ENCODE measurements around the gene TEX19.
"Not testable (repeated sequence)": the region's sequence is repeated elsewhere in the genome, so short reads cannot be mapped to it uniquely, and the experiment has no call there.

The TEX19 gene

DNA sequence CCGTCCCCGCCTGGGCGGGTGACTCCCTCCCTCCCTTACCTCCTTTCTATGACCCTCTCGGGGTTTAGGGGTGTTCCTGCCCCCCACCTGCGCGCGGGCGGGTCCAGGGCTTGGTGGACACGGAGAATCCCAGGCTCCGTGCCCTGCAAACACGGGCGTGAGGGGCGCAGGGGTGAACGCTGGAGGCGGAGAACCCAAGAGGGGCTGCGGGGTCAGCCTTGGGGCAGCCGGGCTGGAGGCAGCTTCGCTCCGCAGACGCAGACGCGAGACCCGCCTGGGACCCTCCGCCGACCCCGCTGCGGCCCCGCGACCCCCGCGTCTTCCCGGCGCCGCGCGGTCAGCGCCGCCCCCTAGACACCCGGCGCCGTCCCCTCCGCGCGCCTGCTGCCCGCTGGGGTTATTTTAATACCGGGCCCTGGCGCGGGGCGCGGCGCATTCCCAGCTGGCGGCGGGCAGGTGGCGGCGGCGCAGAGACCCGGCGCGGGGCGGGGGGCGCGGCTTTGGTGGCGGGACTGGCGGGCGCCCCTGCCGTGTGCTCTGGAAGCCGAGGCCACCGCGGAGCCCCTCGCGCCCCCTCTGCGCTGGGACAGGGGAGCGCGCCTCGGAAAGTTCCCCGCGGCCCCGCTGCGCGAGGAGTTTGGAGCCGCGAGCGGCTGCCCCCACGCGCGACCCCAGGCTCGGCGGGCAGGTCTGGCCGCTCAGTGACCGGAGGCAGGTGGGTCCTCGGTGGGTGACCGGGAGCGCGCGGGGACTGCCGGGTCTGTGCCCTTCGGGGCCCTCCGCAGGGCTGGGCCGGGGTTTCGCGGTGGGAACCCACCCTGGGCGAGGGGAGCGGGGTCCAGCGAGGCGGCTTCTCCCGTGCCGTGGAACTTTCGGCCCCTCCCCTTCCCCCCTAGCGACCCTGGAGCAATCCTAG lies 12.5 kb downstream of the TEX19 start, which contains the start of gene UTS2R:
Gene UTS2R, plus strand, starts transcription at position 433 of the 916 bp plus-strand sequence. CDS start 2,560 bp downstream, outside the sequence.
- H3K4me3 ChIP-seq (ENCODE audit: control insufficient read depth, low read depth, low read length): no peak within 1 kb of the TSS
- TF ChIP-seq, protein P1, sequence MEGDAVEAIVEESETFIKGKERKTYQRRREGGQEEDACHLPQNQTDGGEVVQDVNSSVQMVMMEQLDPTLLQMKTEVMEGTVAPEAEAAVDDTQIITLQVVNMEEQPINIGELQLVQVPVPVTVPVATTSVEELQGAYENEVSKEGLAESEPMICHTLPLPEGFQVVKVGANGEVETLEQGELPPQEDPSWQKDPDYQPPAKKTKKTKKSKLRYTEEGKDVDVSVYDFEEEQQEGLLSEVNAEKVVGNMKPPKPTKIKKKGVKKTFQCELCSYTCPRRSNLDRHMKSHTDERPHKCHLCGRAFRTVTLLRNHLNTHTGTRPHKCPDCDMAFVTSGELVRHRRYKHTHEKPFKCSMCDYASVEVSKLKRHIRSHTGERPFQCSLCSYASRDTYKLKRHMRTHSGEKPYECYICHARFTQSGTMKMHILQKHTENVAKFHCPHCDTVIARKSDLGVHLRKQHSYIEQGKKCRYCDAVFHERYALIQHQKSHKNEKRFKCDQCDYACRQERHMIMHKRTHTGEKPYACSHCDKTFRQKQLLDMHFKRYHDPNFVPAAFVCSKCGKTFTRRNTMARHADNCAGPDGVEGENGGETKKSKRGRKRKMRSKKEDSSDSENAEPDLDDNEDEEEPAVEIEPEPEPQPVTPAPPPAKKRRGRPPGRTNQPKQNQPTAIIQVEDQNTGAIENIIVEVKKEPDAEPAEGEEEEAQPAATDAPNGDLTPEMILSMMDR (conservative IDR thresholded peaks at IDR 0.05; ENCODE audit: control insufficient read depth, insufficient read depth, low read depth, low read length): no peak
- no peak for DNase-seq (ENCODE audit: low read depth)

DNA sequence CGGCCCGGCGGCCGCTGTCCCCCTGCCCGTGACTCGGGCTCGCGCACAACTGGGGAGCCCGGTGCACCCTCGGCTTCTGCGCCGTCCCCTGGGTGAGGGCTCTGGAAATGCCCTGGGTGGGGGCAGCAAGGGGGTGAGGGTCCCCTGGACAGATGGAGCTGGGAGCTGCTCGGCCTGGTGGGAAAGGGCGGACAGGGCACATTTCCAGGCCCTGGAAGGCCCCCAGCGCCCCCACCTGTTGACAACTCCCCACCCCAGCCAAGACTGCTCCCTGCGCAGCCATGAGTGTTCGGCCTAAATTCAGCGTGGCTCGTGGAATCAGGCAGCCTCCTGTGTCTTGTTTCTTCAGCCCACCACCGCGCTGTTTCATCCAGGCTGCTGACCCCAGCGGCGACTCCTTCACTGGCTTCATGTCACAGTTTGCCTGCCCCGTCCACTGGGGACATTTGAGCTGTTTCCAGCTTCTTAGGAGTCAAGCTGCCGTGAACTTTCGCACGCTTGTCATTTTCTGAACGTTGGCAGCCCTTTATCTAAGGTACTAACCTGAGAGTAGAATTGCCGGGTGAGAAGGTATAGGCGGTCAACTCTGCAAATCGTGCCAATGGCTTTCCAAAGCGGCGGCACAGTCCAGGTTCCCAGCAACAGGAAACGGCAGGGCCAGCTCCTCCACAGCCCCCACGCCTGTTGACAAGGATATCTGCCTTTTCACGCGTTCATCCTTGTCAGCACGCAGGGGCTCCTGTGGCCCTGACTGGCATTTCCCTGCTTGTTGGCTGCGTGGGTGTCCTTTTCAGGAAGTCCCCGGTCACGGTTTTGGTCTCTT lies 13.4 kb downstream of the TEX19 start:
- H3K4me3 ChIP-seq (ENCODE audit: control insufficient read depth, low read depth, low read length): no peak overlapping the region

DNA sequence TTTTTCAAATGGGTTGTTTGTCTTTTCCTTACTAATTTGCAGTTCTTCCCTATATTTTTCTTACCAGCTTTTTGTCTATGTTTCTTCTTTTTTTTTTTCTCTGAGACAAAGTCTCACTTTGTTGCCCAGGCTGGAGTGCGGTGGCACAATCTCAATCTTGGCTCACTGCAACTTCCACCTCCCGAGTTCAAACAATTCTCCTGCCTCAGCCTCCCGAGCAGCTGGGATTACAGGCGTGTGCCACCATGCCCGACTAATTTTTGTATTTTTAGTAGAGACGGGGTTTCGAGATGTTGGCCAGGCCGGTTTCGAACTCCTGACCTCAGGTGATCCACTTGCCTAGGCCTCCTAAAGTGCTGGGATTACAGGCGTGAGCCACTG lies 14.0 kb downstream of the TEX19 start:
- DNase-seq (ENCODE audit: low read depth): not testable (repeated sequence)

More for the DNA sequence above, 13.4 kb downstream of the TEX19 start:
- no peak for DNase-seq (ENCODE audit: low read depth)
- TF ChIP-seq, protein P1 (conservative IDR thresholded peaks at IDR 0.05; ENCODE audit: control insufficient read depth, insufficient read depth, low read depth, low read length): no peak

DNA sequence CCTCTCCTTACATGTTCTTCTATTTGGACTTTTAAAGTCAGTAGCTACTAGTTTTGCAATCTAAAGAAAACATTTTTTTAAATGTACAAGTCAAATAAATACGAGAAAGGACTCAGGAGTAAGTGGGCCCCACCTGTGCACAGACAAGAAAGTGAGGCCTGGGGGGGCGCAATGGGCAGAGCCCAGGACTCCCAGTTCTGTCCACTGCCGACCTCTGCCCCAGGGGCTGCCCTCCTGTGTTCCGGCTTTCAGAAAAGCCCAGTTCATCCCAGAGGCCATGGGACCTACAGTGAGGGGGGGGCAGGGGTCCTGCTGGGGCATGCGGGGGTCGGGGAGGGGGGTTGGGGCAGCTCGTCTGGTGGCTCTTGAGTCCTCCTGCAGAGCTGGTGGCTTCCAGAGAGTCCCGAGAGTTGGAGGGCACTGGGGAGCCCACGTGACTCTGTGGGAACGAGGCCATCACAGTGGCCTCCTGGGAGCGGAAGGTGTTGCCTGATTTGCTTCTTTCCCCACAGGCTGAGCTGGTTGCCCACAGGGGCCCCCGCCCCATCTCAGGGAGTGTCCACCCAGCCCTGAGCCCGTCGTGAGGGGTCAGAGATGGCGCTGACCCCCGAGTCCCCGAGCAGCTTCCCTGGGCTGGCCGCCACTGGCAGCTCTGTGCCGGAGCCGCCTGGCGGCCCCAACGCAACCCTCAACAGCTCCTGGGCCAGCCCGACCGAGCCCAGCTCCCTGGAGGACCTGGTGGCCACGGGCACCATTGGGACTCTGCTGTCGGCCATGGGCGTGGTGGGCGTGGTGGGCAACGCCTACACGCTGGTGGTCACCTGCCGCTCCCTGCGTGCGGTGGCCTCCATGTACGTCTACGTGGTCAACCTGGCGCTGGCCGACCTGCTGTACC lies 14.9 kb downstream of the TEX19 start:
- TF ChIP-seq, protein P1 (conservative IDR thresholded peaks at IDR 0.05; ENCODE audit: control insufficient read depth, insufficient read depth, low read depth, low read length): no peak
- no peak for DNase-seq (ENCODE audit: low read depth)
- no peak overlapping the region for H3K4me3 ChIP-seq (ENCODE audit: control insufficient read depth, low read depth, low read length)

More for the DNA sequence above, 14.0 kb downstream of the TEX19 start:
- not testable (repeated sequence) for H3K4me3 ChIP-seq (ENCODE audit: control insufficient read depth, low read depth, low read length)

DNA sequence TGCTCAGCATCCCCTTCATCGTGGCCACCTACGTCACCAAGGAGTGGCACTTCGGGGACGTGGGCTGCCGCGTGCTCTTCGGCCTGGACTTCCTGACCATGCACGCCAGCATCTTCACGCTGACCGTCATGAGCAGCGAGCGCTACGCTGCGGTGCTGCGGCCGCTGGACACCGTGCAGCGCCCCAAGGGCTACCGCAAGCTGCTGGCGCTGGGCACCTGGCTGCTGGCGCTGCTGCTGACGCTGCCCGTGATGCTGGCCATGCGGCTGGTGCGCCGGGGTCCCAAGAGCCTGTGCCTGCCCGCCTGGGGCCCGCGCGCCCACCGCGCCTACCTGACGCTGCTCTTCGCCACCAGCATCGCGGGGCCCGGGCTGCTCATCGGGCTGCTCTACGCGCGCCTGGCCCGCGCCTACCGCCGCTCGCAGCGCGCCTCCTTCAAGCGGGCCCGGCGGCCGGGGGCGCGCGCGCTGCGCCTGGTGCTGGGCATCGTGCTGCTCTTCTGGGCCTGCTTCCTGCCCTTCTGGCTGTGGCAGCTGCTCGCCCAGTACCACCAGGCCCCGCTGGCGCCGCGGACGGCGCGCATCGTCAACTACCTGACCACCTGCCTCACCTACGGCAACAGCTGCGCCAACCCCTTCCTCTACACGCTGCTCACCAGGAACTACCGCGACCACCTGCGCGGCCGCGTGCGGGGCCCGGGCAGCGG lies 15.7 kb downstream of the TEX19 start:
- no peak for DNase-seq (ENCODE audit: low read depth)
- TF ChIP-seq, protein P1 (conservative IDR thresholded peaks at IDR 0.05; ENCODE audit: control insufficient read depth, insufficient read depth, low read depth, low read length): no peak
- no peak overlapping the region for H3K4me3 ChIP-seq (ENCODE audit: control insufficient read depth, low read depth, low read length)

DNA sequence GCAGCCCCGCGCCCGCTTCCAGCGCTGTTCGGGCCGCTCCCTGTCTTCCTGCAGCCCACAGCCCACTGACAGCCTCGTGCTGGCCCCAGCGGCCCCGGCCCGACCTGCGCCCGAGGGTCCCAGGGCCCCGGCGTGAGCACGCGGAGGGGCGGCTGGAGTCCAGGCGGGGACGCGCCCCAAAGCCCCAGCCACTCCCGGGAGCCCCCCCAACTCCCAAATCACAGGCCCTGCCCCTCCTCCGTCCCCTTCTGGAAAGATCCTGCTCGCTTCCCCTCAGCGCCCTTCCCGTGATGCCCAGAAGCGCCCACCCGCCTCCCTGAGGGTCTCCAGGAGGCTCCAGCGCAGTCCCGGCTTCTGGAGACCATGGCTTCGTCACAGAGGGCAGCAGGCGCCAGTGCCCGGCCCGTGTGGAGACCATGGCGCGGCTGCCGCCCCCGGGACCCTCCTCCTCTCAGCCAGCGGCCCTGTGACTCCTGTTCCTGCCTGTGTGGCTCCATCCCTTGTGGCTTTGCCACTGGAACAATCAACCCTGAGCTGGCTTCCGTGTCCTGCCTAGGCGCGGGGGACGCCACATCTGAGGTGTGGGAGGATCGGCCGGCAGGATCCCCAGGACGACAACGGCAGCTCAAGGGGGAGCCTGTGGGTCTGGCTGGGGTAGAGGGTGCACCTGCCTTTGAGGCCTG lies 16.5 kb downstream of the TEX19 start:
- DNase-seq (ENCODE audit: low read depth): no peak
- no peak overlapping the region for H3K4me3 ChIP-seq (ENCODE audit: control insufficient read depth, low read depth, low read length)

More for the DNA sequence above, 16.5 kb downstream of the TEX19 start:
- TF ChIP-seq, protein P1 (conservative IDR thresholded peaks at IDR 0.05; ENCODE audit: control insufficient read depth, insufficient read depth, low read depth, low read length): no peak

All from fibroblast of mammary gland (primary cell).